ENCODE measurements around the gene IBSP.
A peak's percentile ranks its signal among the peaks of the same experiment; 100 is the strongest.

Gene IBSP

DNA sequence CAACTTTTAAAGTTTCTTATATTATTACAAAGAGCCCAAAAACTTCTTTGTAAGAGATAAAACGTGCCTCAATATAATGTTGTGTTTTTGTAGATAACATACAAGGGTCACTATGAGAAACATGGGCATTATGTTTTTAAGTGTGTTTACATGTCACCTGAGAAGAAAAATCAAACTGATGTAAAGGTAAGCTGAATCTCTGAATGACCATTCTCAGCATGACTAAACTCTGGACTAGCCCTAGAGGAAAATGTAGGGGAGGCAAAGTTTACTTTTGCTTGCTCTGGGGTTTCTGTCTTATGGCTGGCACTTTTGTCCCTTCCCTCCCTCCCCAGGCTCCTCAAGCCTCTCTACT is 40.2 kb downstream of the IBSP start:
- TF ChIP-seq, protein P1, sequence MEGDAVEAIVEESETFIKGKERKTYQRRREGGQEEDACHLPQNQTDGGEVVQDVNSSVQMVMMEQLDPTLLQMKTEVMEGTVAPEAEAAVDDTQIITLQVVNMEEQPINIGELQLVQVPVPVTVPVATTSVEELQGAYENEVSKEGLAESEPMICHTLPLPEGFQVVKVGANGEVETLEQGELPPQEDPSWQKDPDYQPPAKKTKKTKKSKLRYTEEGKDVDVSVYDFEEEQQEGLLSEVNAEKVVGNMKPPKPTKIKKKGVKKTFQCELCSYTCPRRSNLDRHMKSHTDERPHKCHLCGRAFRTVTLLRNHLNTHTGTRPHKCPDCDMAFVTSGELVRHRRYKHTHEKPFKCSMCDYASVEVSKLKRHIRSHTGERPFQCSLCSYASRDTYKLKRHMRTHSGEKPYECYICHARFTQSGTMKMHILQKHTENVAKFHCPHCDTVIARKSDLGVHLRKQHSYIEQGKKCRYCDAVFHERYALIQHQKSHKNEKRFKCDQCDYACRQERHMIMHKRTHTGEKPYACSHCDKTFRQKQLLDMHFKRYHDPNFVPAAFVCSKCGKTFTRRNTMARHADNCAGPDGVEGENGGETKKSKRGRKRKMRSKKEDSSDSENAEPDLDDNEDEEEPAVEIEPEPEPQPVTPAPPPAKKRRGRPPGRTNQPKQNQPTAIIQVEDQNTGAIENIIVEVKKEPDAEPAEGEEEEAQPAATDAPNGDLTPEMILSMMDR (IDR thresholded peaks at IDR 0.05; ENCODE audit: low read depth, low read length, missing control alignments) = no peak
- no peak overlapping the region for H3K4me3 ChIP-seq (ENCODE audit: low read depth, low read length)
- in situ Hi-C loops (cut with HindIII; ENCODE audit: low sequenced_read_pairs) = loop anchor here (25.0 kb wide), 1 partner anchor 302 kb away; the partner anchor contains the start of gene SPARCL1
- no peak for DNase-seq (ENCODE audit: low read depth)

DNA sequence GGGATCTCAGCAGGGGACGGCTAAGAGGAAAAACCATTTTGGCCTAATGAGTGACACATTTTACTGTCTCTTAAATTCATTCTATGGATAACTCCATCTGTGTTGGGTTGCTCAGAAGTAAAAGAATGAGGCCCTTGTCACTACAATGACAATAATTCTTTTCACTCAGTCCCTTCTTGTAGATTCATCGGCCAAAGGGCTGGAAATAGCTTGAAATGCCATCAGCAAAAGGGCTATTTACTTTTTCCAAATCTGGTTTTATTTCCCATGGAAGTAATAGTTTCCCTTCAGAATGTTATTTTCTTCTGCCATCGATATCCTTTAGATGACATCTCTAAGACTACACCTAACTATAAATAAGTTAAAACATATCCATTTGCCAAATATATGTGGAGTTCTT is 40.8 kb downstream of the IBSP start:
- TF ChIP-seq, protein P1 (IDR thresholded peaks at IDR 0.05; ENCODE audit: low read depth, low read length, missing control alignments) = no peak
- in situ Hi-C loops (cut with HindIII; ENCODE audit: low sequenced_read_pairs) = loop anchor here (25.0 kb wide), 1 partner anchor 303 kb away; the partner anchor contains the start of gene SPARCL1
- H3K4me3 ChIP-seq (ENCODE audit: low read depth, low read length) = no peak overlapping the region
- no peak for DNase-seq (ENCODE audit: low read depth)

DNA sequence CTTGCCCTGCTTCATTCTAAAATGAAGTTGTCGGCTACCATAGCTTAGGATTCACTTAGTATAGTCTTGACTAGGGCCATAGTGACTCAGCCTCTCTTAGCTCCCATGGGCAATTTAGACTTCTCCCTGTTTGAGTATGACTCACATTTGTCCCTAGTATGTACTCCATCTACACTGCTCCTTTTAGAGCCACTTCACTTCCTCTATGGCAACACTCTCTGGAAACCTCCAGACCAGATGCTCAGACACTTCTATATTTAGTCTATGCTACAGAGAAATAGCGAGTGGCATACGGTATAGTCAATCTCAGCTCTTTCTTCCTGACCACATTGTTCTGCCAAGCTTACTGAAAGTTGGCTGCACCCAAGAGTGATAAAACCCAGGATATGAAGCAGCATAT is 44.6 kb downstream of the IBSP start:
- TF ChIP-seq, protein P1 (IDR thresholded peaks at IDR 0.05; ENCODE audit: low read depth, low read length, missing control alignments) = no peak
- DNase-seq (ENCODE audit: low read depth) = no peak
- no peak overlapping the region for H3K4me3 ChIP-seq (ENCODE audit: low read depth, low read length)
- in situ Hi-C loops (cut with HindIII; ENCODE audit: low sequenced_read_pairs) = loop anchor here (25.0 kb wide), 1 partner anchor 307 kb away; the partner anchor contains the start of gene SPARCL1

DNA sequence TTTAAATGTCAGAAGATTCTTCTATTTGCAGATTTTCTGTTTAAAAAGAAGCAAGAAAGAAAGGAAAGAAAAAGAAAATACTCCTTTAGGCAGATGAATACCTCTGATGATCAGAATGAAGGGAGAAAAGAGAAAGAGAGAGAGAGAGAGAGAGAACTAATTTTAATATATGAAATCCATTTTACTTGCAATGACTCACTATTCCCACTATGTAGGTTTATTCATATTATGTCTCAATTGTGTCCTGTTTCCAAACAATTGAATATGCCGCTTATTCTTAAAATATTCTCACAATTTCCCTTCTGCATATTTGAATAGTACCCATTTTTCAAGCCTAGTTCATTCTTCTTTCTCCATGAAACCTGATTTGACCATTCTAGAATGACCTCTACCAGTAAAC is 45.1 kb downstream of the IBSP start:
- DNase-seq (ENCODE audit: low read depth) = no peak
- H3K4me3 ChIP-seq (ENCODE audit: low read depth, low read length) = no peak overlapping the region
- in situ Hi-C loops (cut with HindIII; ENCODE audit: low sequenced_read_pairs) = loop anchor here (25.0 kb wide), 1 partner anchor 307 kb away; the partner anchor contains the start of gene SPARCL1
- TF ChIP-seq, protein P1 (IDR thresholded peaks at IDR 0.05; ENCODE audit: low read depth, low read length, missing control alignments) = no peak

GRCh38 chr4:87846226-87846625 is 46.9 kb downstream of the IBSP start:
- in situ Hi-C loops (cut with HindIII; ENCODE audit: low sequenced_read_pairs) = loop anchor here (25.0 kb wide), 1 partner anchor 309 kb away; the partner anchor contains the start of gene SPARCL1
- DNase-seq (ENCODE audit: low read depth) = no peak
- TF ChIP-seq, protein P1 (IDR thresholded peaks at IDR 0.05; ENCODE audit: low read depth, low read length, missing control alignments) = no peak
- H3K4me3 ChIP-seq (ENCODE audit: low read depth, low read length) = no peak overlapping the region

- in situ Hi-C loops (cut with HindIII; ENCODE audit: low sequenced_read_pairs) = loop anchor here (25.0 kb wide), 1 partner anchor 311 kb away; the partner anchor contains the start of gene SPARCL1
- peak overlapping the region; percentile 13 for H3K4me3 ChIP-seq (ENCODE audit: low read depth, low read length)
- DNase-seq (ENCODE audit: low read depth) = peak; percentile 44
Measured at GRCh38 chr4:87848622-87849351, 49.4 kb downstream of the IBSP start.

More at GRCh38 chr4:87848622-87849351, 49.4 kb downstream of the IBSP start:
- TF ChIP-seq, protein P1 (IDR thresholded peaks at IDR 0.05; ENCODE audit: low read depth, low read length, missing control alignments) = peak; percentile 61

All from astrocyte of the cerebellum (primary cell).